ENCODE data around the gene DLL1. TPM values are rescaled to one million over a fixed set of nuclear protein-coding genes. Genes with fewer than 3 reads are reported as not detected.
A peak's percentile ranks its signal among the peaks of the same experiment; 100 is the strongest.

The DLL1 gene
- total RNA-seq, 2 donors from 2014 or later = 6.0 to 13.2 TPM

- no peaks in the 10 kb centered on the region for H3K27me3 ChIP-seq
- TF ChIP-seq POLR2A (IDR thresholded peaks at IDR 0.05) = no peak
- TF ChIP-seq CTCF (IDR thresholded peaks at IDR 0.05) = no peak
- H3K36me3 ChIP-seq (replicated peaks in 1 of 2; ENCODE audit: insufficient read depth in 1 of 2, low read depth in 2 of 2) = no peaks in the 10 kb centered on the region
- H3K27ac ChIP-seq = no peak overlapping the region
- intact Hi-C loops (cut with DNase I) = no loop called here
- H3K4me1 ChIP-seq = no peaks in the 10 kb centered on the region
- DNase-seq (peak in 1 of 4 donors; percentile 3), ATAC-seq (no peak)
- no peaks in the 10 kb centered on the region for H3K9me3 ChIP-seq
- no peak overlapping the region for H3K4me3 ChIP-seq
- 88 to 93% methylated on average over 12 to 14 of the region's 14 CpGs for WGBS, 2 donors
Measured at GRCh38 chr6:170254315-170255213, 36.3 kb downstream of the DLL1 start.

- TF ChIP-seq POLR2A (IDR thresholded peaks at IDR 0.05) (no peak), CTCF (IDR thresholded peaks at IDR 0.05) (no peak)
- 94 to 95% methylated on average over 9 of the region's 9 CpGs for WGBS, 2 donors
- ATAC-seq = no peak
- Histone ChIP-seq H3K4me1 (no peaks in the 10 kb centered on the region), H3K27ac (no peak overlapping the region), H3K4me3 (no peak overlapping the region), H3K36me3 (replicated peaks in 1 of 2; ENCODE audit: insufficient read depth in 1 of 2, low read depth in 2 of 2) (no peaks in the 10 kb centered on the region), H3K27me3 (no peaks in the 10 kb centered on the region), H3K9me3 (no peaks in the 10 kb centered on the region)
- intact Hi-C loops (cut with DNase I) = no loop called here
- no peak for DNase-seq
Measured at GRCh38 chr6:170253910-170254269, 37.0 kb downstream of the DLL1 start.

GRCh38 chr6:170253226-170253909 lies 37.5 kb downstream of the DLL1 start:
- Histone ChIP-seq H3K4me1 (no peaks in the 10 kb centered on the region), H3K36me3 (replicated peaks in 1 of 2; ENCODE audit: insufficient read depth in 1 of 2, low read depth in 2 of 2) (no peaks in the 10 kb centered on the region), H3K27ac (no peak overlapping the region), H3K27me3 (no peaks in the 10 kb centered on the region), H3K4me3 (no peak overlapping the region), H3K9me3 (no peaks in the 10 kb centered on the region)
- TF ChIP-seq POLR2A (IDR thresholded peaks at IDR 0.05) (no peak), CTCF (IDR thresholded peaks at IDR 0.05) (no peak)
- DNase-seq (no peak), ATAC-seq (no peak)
- intact Hi-C loops (cut with DNase I) = no loop called here
- WGBS, 2 donors = 89% methylated on average over 17 to 30 of the region's 30 CpGs

GRCh38 chr6:170251776-170252571 lies 38.9 kb downstream of the DLL1 start:
- WGBS, 2 donors = 91 to 96% methylated on average over 15 to 39 of the region's 41 CpGs
- Histone ChIP-seq H3K4me3 (no peak overlapping the region), H3K36me3 (replicated peaks in 1 of 2; ENCODE audit: insufficient read depth in 1 of 2, low read depth in 2 of 2) (no peaks in the 10 kb centered on the region), H3K4me1 (no peaks in the 10 kb centered on the region), H3K27me3 (no peaks in the 10 kb centered on the region), H3K9me3 (no peaks in the 10 kb centered on the region), H3K27ac (no peak overlapping the region)
- ATAC-seq (no peak), DNase-seq (peak in 1 of 4 donors; percentile 3)
- intact Hi-C loops (cut with DNase I) = no loop called here
- no peak for TF ChIP-seq POLR2A (IDR thresholded peaks at IDR 0.05)
- TF ChIP-seq CTCF (IDR thresholded peaks at IDR 0.05) = no peak

Measured in body of pancreas (tissue), 4 donors.